GM12892 (cell line): Measurements from ENCODE around the gene SULT4A1.

Experiments used
- POLR2A ChIP-seq: IDR thresholded peaks from 2 replicates; pipeline ENCODE4 v1.6.1; 2011; ENCODE audit warnings: low read depth, low read length, control low read depth
- POLR2AphosphoS5 ChIP-seq: IDR thresholded peaks from 2 replicates; pipeline ENCODE4 v1.6.1; 2011; ENCODE audit warnings: low read depth, low read length, control low read depth

- TF ChIP-seq POLR2A, result no peak
- no peak for TF ChIP-seq POLR2AphosphoS5
Measured at GRCh38 chr22:43835736-43836135, 26.6 kb downstream of the SULT4A1 start.
